Right renal cortex interstitium (tissue), 3 donors: ENCODE data around the gene PCDHA4. TPM values are rescaled to one million over a fixed set of nuclear protein-coding genes. Genes with fewer than 3 reads are reported as not detected.

Source experiments
- DNase-seq, 3 donors: peaks; one replicate each; pipeline ENCODE4 v3.0.0-alpha.2; 2013; ENCODE audit warnings: low read depth in 3 of 3, low spot score in 2 of 3
- polyA plus RNA-seq, 3 donors: library from polyadenylated mRNA; unstranded; fragments of 120-200 nt; gene quantifications; one replicate each; pipeline ENCODE4 v1.2.1, GENCODE V29; 2013; ENCODE audit not compliant: insufficient read length in 3 of 3

Gene PCDHA4
- polyA plus RNA-seq, 3 donors, result 0.86 to 1.3 (median 1.3) TPM

- no peak for DNase-seq
Measured at GRCh38 chr5:140855772-140856674, 49.2 kb downstream of the PCDHA4 start, which contains the start of gene PCDHA10. PCDHA10 (plus strand) TSS chr5:140855897; CDS start chr5:140856049, 152 bp downstream.

GRCh38 chr5:140857177-140857986, 50.5 kb downstream of the PCDHA4 start:
- no peak for DNase-seq

GRCh38 chr5:140857987-140858240, 51.0 kb downstream of the PCDHA4 start:
- DNase-seq, result no peak

GRCh38 chr5:140862441-140863295, 55.8 kb downstream of the PCDHA4 start:
- no peak for DNase-seq

Other genes with a start within 250 kb of the PCDHA4 start
- gene SRA1, start 249.6 kb upstream of the PCDHA4 start, polyA plus RNA-seq, result 10 to 100 TPM; 20.3 to 22.8 (median 21.9) TPM
- 10 to 100 TPM; 23.8 to 33.1 (median 30.5) TPM for gene APBB3, start 242.5 kb upstream of the PCDHA4 start, polyA plus RNA-seq
- 10 to 100 TPM; 79.0 to 91.7 (median 79.8) TPM for gene SLC35A4, start 242.2 kb upstream of the PCDHA4 start, polyA plus RNA-seq
- gene CD14, start 173.9 kb upstream of the PCDHA4 start, polyA plus RNA-seq, result 1 to 10 TPM; 5.6 to 7.6 (median 7.5) TPM
- gene TMCO6, start 167.6 kb upstream of the PCDHA4 start, polyA plus RNA-seq, result 10 to 100 TPM; 15.4 to 16.9 (median 16.6) TPM
- gene NDUFA2, start 159.4 kb upstream of the PCDHA4 start, polyA plus RNA-seq, result 10 to 100 TPM; 66.7 to 84.4 (median 75.4) TPM
- gene IK, start 159.2 kb upstream of the PCDHA4 start, polyA plus RNA-seq, result 100 to 1,000 TPM; 180 to 194 (median 192) TPM
- 10 to 100 TPM; 12.8 to 13.7 (median 13.2) TPM for gene WDR55, start 142.2 kb upstream of the PCDHA4 start, polyA plus RNA-seq
- not detected for gene DND1, start 133.5 kb upstream of the PCDHA4 start, polyA plus RNA-seq
- gene HARS1, start 115.7 kb upstream of the PCDHA4 start, polyA plus RNA-seq, result 10 to 100 TPM; 67.2 to 71.7 (median 71.1) TPM
- 10 to 100 TPM; 43.1 to 47.5 (median 45.4) TPM for gene HARS2, start 115.6 kb upstream of the PCDHA4 start, polyA plus RNA-seq
- 100 to 1,000 TPM; 147 to 162 (median 157) TPM for gene ZMAT2, start 106.6 kb upstream of the PCDHA4 start, polyA plus RNA-seq
- gene PCDHA1, start 20.9 kb upstream of the PCDHA4 start, polyA plus RNA-seq, result under 1 TPM in 2 of 3 donors, not detected in 1; 0.06 to 0.08 TPM
- under 1 TPM; 0.23 to 0.40 (median 0.35) TPM for gene PCDHA2, start 12.2 kb upstream of the PCDHA4 start, polyA plus RNA-seq
- under 1 TPM; 0.22 to 0.65 (median 0.45) TPM for gene PCDHA3, start 6.0 kb upstream of the PCDHA4 start, polyA plus RNA-seq
- gene PCDHA5, start 14.5 kb downstream of the PCDHA4 start, polyA plus RNA-seq, result under 1 TPM; 0.04 to 0.12 (median 0.08) TPM
- under 1 TPM; 0.33 to 0.47 (median 0.44) TPM for gene PCDHA6, start 20.9 kb downstream of the PCDHA4 start, polyA plus RNA-seq
- gene PCDHA7, start 27.2 kb downstream of the PCDHA4 start, polyA plus RNA-seq, result under 1 TPM; 0.20 to 0.47 (median 0.22) TPM
- gene PCDHA8, start 34.1 kb downstream of the PCDHA4 start, polyA plus RNA-seq, result under 1 TPM in 2 of 3 donors, not detected in 1; 0.06 TPM
- gene PCDHA9, start 41.3 kb downstream of the PCDHA4 start, polyA plus RNA-seq, result under 1 TPM in 1 of 3 donors, not detected in 2; 0.03 TPM
- gene PCDHA10, start 48.8 kb downstream of the PCDHA4 start, polyA plus RNA-seq, result 1 to 10 TPM in 1 of 3 donors, under 1 TPM in 2; 0.51 to 2.1 (median 0.62) TPM
- under 1 TPM; 0.16 to 0.76 (median 0.19) TPM for gene PCDHA11, start 61.9 kb downstream of the PCDHA4 start, polyA plus RNA-seq
- gene PCDHA12, start 68.2 kb downstream of the PCDHA4 start, polyA plus RNA-seq, result under 1 TPM; 0.06 to 0.14 (median 0.08) TPM
- gene PCDHA13, start 75.1 kb downstream of the PCDHA4 start, polyA plus RNA-seq, result under 1 TPM in 1 of 3 donors, not detected in 2; 0.08 TPM
- gene PCDHAC1, start 119.2 kb downstream of the PCDHA4 start, polyA plus RNA-seq, result under 1 TPM; 0.04 to 0.10 (median 0.04) TPM
- gene PCDHAC2, start 159.4 kb downstream of the PCDHA4 start, polyA plus RNA-seq, result under 1 TPM; 0.36 to 0.65 (median 0.61) TPM
- under 1 TPM; 0.06 to 0.08 (median 0.08) TPM for gene PCDHB1, start 244.3 kb downstream of the PCDHA4 start, polyA plus RNA-seq